Peyer's patch (tissue), 4 donors: Measurements from ENCODE around the gene CSAD. TPM values are rescaled to one million over a fixed set of nuclear protein-coding genes. Genes with fewer than 3 reads are reported as not detected.
A peak's percentile ranks its signal among the peaks of the same experiment; 100 is the strongest.

Source experiments
- DNase-seq, 3 donors: peaks; one replicate each; pipeline ENCODE4 v3.0.0-alpha.2; 2017 to 2019
- H3K27ac ChIP-seq, 4 donors: fragments of 200-600 bp; sonication (generic); one replicate each; pipeline ENCODE4 v1.5.1; 2016 to 2019
- H3K27me3 ChIP-seq, 2 donors: fragments of 200-600 bp; sonication (generic); one replicate each; pipeline ENCODE4 v1.5.1; 2019
- H3K36me3 ChIP-seq, 3 donors: fragments of 200-600 bp; sonication (generic); one replicate each; pipeline ENCODE4 v1.5.1; 2016 to 2019
- H3K4me1 ChIP-seq, 4 donors: fragments of 200-600 bp; sonication (generic); one replicate each; pipeline ENCODE4 v1.5.1; 2016 to 2019
- H3K4me3 ChIP-seq, 4 donors: fragments of 200-600 bp; sonication (generic); 1 replicate in 3 of 4; 2 replicates in 1 of 4; pipeline ENCODE4 v1.5.1; 2016 to 2019; ENCODE audit warnings: mild to moderate bottlenecking in 1 of 4
- H3K9me3 ChIP-seq, 4 donors: fragments of 200-600 bp; sonication (generic); one replicate each; pipeline ENCODE4 v1.5.1; 2016 to 2019; ENCODE audit warnings: mild to moderate bottlenecking in 1 of 4
- POLR2A ChIP-seq, 2 donors: fragments of 450-650 bp; IDR thresholded peaks; one replicate each; pipeline ENCODE4 v1.5.1; 2017; ENCODE audit warnings: antibody characterized with exemption in 2 of 2, mild to moderate bottlenecking in 2 of 2, moderate library complexity in 2 of 2
- total RNA-seq, 4 donors: library from RNA; depleted of rRNA; stranded (reverse); fragments of >200 nt; gene quantifications; one replicate each; pipeline ENCODE4 v1.1.0, GENCODE V29; 2016
- TF ChIP-seq, protein P1 (sequence below), 6 experiments: fragments of 450-650 bp in 4 of 6; fragments of 200-600 bp in 2 of 6; sonication (generic) in 1 of 6; IDR thresholded peaks; one replicate each; pipeline ENCODE4 v1.5.1; 2017 to 2019; ENCODE audit warnings: antibody characterized with exemption in 6 of 6, mild to moderate bottlenecking in 3 of 6, moderate library complexity in 1 of 6

Gene CSAD
- total RNA-seq, 4 donors from 2014 or later = 36.1 to 154 (median 109) TPM

DNA sequence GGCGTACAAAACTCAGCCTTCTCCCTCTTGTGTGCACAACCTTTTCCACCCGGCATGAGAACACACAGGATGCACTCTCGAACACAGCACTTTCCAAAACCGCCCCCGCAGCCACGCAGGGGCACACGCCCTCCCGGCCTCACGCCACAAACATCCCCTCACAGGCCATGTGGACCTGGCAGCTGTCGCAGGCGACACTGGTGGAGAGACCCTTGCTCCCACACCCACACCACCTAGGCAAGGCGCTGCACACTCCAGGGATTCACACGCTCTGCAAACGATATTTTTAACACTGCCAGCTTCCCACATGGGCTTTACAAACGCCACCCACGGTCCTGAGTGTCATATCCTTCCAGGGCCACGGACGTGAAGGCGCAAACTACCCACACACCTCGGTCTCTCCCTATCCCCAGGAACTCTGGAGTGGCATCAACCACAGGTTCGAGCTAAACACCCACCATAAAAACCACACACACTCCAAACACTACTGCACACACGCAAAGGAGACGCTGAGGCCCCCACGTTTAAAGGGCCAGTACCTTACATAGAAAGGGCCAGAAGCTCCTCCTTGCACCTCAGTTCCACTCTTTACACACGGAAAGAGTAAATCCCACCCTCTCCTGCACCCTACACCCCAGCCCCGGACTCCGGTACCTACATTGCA, 38.7 kb upstream of the CSAD start:
- Histone ChIP-seq H3K27ac (peak overlapping the region; percentile 96 to 99 (median 96)), H3K4me3 (peak overlapping the region; percentile 47 to 77 (median 69)), H3K36me3 (no peaks in the 10 kb centered on the region), H3K27me3 (no peaks in the 10 kb centered on the region), H3K4me1 (peaks cover 0 to 63% (median 17%) of the 10 kb centered on the region in 4 donors), H3K9me3 (no peaks in the 10 kb centered on the region)
- TF ChIP-seq, protein P1, sequence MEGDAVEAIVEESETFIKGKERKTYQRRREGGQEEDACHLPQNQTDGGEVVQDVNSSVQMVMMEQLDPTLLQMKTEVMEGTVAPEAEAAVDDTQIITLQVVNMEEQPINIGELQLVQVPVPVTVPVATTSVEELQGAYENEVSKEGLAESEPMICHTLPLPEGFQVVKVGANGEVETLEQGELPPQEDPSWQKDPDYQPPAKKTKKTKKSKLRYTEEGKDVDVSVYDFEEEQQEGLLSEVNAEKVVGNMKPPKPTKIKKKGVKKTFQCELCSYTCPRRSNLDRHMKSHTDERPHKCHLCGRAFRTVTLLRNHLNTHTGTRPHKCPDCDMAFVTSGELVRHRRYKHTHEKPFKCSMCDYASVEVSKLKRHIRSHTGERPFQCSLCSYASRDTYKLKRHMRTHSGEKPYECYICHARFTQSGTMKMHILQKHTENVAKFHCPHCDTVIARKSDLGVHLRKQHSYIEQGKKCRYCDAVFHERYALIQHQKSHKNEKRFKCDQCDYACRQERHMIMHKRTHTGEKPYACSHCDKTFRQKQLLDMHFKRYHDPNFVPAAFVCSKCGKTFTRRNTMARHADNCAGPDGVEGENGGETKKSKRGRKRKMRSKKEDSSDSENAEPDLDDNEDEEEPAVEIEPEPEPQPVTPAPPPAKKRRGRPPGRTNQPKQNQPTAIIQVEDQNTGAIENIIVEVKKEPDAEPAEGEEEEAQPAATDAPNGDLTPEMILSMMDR (IDR thresholded peaks at IDR 0.05) = no peak
- no peak for TF ChIP-seq POLR2A (IDR thresholded peaks at IDR 0.05)
- DNase-seq = peak in 2 of 3 donors; percentile 54 to 64

DNA sequence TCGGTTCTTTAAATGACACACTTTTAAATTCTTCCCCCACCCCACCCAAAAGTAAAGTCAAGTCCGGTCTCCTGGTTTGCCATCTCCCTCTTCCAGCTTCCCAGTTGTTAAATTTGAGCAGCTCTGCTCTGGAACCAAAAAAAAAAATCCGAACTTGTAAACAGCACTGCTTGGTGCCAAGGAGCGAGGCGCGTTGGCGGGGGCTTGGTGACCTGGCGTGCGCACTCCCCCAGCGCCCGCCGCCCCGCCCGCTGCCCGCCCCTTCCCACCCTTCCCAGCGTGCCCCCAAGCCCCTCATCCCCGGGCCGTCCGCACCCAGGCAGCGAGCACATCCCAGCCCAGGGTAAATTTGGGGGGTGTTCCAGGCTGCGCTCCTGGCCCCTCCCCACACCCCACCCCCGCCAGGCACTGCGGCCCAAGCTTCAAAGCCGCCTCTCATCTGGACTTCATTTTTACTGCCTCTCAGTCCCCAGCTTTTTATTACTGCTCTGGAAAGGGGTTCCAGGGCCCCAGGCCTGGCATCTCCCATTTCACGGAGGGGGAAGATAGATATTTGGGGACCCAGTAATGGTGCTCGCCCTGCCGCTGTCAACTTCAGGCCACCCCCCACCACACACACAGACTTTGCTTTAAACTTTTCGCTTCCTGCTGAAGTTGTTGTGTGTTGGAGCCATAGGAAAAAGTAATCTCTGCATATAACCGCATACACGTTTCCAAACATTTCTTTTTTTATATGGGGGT, 38.0 kb upstream of the CSAD start:
- Histone ChIP-seq H3K27me3 (no peaks in the 10 kb centered on the region), H3K27ac (peak overlapping the region; percentile 96 to 99 (median 96)), H3K4me3 (peak overlapping the region; percentile 47 to 77 (median 69)), H3K4me1 (peaks cover 0 to 56% (median 16%) of the 10 kb centered on the region in 4 donors), H3K9me3 (no peaks in the 10 kb centered on the region), H3K36me3 (peaks cover 0 to 2% (median 0%) of the 10 kb centered on the region in 3 donors)
- peak in 1 of 3 donors; percentile 50 for DNase-seq
- TF ChIP-seq, protein P1 (IDR thresholded peaks at IDR 0.05) = no peak
- TF ChIP-seq POLR2A (IDR thresholded peaks at IDR 0.05) = no peak

DNA sequence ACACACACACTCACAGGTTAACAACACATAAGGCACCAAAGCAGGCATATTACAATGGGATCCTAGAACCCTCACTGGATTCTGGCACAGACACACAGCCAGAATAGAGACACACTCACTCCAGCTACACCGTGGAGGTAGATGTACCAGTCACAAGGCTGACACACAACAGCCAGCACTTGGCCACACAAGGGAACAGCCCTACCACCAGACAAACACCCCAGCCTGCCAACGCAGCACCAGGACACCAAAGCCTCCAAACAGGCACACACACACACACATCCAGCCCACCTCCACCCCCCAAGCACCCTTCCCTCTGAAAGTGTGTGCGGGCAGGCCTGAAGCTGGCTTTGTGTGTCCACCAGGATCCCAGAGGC, 37.2 kb upstream of the CSAD start:
- Histone ChIP-seq H3K36me3 (peaks cover 0 to 3% (median 0%) of the 10 kb centered on the region in 3 donors), H3K9me3 (no peaks in the 10 kb centered on the region), H3K4me1 (peaks cover 0 to 56% (median 18%) of the 10 kb centered on the region in 4 donors), H3K27me3 (no peaks in the 10 kb centered on the region), H3K4me3 (peak overlapping the region in 1 of 4 donors; percentile 77), H3K27ac (peak overlapping the region; percentile 1 to 99 (median 96))
- DNase-seq = peak in 1 of 3 donors; percentile 51
- TF ChIP-seq, protein P1 (IDR thresholded peaks at IDR 0.05) = no peak
- TF ChIP-seq POLR2A (IDR thresholded peaks at IDR 0.05) = no peak

DNA sequence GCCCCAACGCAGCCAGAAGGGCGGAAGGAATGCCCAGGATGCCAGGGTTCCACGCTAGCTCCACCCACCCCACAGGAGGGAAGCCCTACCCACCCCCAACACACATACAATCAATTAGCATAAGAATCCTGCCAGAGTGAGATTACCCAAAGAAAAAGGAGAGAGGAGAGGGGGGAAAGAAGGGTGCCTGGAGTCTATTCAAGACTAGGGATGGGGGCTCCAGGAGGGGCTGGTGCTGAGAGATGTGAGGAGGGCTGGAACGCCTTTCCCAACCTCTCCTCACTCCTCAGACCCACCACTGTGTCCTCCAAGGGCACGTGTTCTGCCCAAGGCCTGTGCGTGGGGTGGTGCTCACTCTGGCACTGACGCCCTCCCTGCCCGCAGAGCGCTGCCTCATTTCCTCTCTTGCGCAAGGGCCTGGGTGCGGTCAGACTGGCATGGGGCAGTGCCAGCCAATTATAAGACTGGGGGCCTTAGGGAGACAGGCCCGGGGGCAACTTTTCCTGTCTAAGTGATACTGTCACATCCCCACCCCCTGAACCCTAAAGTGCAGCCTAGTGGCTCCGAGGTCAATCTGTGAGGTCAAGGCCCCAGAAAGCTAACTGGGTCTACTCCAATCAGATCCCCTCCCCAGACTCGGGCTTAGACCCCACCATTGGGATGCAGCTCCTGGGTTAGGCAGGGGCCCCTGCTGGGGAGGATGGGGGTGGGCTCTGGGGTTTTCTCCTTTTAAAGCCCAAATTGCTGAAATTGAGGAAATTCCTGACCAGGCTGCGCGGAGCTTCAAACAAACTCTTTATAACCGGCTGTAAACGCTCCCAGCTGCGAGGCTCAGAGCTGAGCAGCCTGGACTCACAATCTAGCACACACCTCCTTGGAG, 36.6 kb upstream of the CSAD start:
- peaks cover 0 to 4% (median 0%) of the 10 kb centered on the region in 3 donors for H3K36me3 ChIP-seq
- H3K4me1 ChIP-seq = peaks cover 0 to 49% (median 15%) of the 10 kb centered on the region in 4 donors
- no peaks in the 10 kb centered on the region for H3K27me3 ChIP-seq
- H3K9me3 ChIP-seq = no peaks in the 10 kb centered on the region
- peak in 2 of 3 donors; percentile 62 to 81 for DNase-seq
- peak in 1 of 2 donors; percentile 18 for TF ChIP-seq POLR2A (IDR thresholded peaks at IDR 0.05)
- TF ChIP-seq, protein P1 (IDR thresholded peaks at IDR 0.05) = no peak
- H3K4me3 ChIP-seq = no peak overlapping the region
- peak overlapping the region; percentile 1 to 99 (median 96) for H3K27ac ChIP-seq

DNA sequence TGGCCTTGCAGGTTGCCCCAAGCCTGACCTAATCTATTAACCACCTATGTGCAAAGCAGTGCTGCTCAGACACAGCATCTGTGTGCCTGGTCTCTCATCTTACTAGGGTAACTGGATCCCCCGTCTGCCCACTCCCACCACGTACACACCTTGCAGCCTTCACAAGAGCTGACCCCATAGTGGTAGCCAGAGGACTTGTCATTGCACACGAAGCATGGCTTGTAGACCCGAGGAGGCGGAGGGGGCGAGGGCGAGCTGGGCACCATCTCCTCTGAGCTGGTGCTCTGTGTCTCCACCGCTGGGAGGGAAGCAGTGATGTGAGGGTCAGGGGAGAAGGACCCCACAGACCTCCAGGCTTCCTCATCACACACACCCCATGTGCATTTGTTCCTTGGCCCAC, 34.8 kb upstream of the CSAD start:
- Histone ChIP-seq H3K27me3 (no peaks in the 10 kb centered on the region), H3K27ac (peak overlapping the region in 1 of 4 donors; percentile 16)
- no peak for TF ChIP-seq POLR2A (IDR thresholded peaks at IDR 0.05)
- TF ChIP-seq, protein P1 (IDR thresholded peaks at IDR 0.05) = no peak

More for the DNA sequence above, 34.8 kb upstream of the CSAD start:
- DNase-seq = peak in 1 of 3 donors; percentile 45
- H3K36me3 ChIP-seq = peaks cover 0 to 17% (median 0%) of the 10 kb centered on the region in 3 donors
- peaks cover 0 to 41% (median 10%) of the 10 kb centered on the region in 4 donors for H3K4me1 ChIP-seq
- H3K4me3 ChIP-seq = no peak overlapping the region
- no peaks in the 10 kb centered on the region for H3K9me3 ChIP-seq
